ENCODE measurements around the gene SLC30A9.

The SLC30A9 gene

GRCh38 chr4:41990365-41991111, at the start of gene SLC30A9:
Gene SLC30A9 (plus strand): TSS chr4:41990530. CDS start chr4:41990652, 122 bp downstream.
- peak; percentile 92 to 93 for DNase-seq

DNA sequence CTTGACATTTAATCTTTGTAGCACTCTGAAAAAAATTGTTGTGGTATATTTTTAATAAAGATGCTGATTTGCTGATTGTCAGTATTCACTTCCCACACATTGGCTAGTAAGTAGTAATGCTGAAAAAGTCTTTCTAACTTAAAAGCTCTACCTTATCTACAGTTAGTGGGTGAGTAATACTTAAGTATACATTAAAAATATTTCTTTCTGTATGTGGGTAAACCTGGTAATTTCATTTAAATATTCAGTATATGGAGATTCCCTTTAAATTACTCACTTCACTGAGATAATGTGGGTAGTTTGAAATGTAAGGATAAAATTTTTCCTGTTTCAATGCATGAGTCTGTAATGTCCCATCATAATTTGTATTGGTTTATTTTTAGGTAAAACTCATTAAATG, 49.5 kb upstream of the SLC30A9 start:
- no peak for DNase-seq

DNA sequence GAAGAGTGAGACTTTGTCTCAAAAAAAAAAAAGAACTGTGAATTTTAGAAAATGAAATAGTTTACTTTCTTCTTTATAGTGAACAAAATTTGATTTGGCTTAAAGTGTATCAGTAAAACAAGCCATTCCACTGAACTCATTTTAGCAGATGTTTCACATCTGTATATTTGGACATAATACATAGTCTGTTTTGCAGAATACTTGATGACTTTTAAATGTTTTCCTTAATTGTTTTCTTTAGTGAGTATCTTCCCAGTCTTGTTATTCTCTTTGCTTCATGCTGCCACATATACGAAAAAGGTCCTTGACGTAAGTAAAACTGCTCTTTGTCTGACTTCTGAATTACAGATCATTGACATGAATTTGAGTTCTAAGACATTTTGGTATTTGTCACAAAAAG, 46.8 kb upstream of the SLC30A9 start:
- DNase-seq, result no peak

DNA sequence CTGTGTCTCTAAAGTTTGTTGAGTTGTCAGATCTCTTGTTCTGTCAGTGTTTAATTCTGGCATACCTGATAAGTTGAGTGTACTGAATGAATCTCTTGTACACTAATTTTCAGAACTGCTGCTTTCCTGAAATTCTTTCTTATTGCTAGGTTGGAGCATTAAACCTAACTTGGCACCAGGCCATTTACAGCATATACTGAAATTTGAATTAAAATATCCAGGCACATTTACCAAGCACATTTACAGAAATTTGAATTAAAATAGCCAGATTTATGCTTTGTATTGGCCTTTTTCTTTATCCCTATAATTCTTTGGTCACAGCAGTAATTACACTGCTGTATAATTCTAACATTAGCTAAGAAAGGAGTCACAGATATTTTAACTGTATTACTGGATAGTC, 46.2 kb upstream of the SLC30A9 start:
- DNase-seq, result no peak

DNA sequence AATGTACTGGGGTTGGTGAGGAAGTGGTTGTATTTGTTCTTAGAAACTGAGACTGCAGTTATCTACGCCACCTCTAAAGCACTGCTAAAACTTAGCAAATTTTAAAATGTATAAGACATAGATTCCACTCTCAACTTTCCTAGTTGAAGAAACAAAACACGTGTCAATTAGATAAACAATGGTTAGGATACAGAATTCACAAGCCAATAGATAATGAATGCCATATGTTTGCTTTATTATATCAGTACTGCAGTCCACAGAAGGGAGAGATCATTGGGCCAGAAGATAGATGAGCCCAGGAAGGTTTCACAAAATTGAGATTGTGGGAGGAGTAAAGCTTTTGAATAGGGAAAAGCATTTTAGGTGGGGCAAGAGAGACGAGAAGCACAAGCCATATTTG, 40.8 kb upstream of the SLC30A9 start:
- DNase-seq, result no peak

GRCh38 chr4:41957634-41958033, 32.7 kb upstream of the SLC30A9 start:
- no peak for DNase-seq

GRCh38 chr4:41963105-41963504, 27.2 kb upstream of the SLC30A9 start:
- no peak for DNase-seq

DNA sequence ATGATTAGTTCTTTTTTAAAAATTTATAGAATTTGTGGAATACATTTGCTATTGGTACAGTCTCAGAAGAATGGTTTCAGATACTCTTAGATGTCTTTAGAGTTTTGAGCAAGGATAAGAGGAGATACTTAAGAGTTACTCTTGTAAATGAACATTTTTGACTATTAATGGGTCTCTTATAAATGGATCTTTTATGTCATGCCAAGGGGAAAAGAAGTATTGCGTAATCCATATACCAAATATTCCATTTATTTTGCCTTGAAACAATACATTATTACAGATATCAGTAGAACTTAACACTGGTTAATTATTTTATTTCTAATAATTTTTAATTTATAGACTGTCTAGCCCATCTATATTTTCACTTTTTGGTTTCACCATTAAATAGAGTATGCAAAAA, 25.9 kb upstream of the SLC30A9 start:
- no peak for DNase-seq

DNA sequence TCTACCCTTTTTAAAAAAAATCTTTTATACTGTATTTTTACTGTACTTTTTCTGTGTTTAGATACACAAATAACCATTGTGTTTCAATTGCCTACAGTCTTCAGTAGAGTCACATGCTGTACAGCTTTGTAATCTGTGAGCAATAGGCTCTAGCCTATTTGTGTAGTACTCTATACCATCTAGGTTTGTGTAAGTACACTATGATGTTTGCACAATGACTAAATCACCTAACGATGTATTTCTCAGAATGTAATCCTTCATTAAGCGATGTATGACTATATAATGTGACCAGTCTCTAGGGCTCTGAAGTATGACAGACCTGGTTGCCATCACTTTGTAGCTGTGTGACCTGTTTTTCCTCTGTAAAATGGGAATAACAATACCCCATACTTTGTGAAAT, 22.9 kb upstream of the SLC30A9 start:
- no peak for DNase-seq

GRCh38 chr4:41969671-41970070, 20.7 kb upstream of the SLC30A9 start:
- DNase-seq, result no peak

DNA sequence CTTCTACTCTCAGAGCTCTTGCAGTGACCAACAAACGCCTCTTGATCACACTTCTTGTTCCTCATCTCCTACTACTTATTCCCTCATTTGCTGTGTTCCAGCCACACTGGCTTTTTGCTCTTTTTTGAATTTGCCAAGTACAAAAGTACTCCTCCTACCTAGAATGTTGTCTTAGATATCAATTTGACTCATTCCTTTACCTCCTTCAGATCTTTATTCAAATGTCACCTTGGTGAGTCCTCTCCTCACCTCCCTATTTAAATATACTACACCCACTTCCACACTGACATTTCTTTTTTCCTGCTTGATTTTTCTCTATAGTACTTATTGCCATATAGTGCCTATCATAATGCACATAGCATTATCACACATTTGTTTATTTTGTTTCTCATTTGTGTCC, 15.0 kb upstream of the SLC30A9 start:
- DNase-seq, result no peak

GRCh38 chr4:41976775-41977516, 13.4 kb upstream of the SLC30A9 start:
- no peak for DNase-seq

DNA sequence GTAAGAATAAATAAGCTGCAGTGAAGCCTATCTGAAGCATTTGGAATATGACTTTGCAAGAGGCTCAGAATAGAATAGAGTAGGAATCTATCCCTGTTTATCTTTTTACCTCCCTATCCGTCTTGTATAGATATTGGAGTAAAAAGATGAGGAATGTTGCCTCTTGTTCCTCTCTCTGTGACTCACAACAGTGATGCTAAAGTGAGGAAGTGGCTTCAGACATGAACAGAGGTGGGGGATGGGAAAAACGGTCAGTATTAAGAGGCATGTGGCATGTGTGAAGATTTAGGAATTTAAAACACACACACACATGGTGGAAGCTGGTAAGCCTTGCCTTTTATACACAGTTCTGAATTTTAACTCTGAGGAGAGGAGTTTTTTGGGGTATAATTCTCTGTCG, 12.6 kb upstream of the SLC30A9 start:
- no peak for DNase-seq

DNA sequence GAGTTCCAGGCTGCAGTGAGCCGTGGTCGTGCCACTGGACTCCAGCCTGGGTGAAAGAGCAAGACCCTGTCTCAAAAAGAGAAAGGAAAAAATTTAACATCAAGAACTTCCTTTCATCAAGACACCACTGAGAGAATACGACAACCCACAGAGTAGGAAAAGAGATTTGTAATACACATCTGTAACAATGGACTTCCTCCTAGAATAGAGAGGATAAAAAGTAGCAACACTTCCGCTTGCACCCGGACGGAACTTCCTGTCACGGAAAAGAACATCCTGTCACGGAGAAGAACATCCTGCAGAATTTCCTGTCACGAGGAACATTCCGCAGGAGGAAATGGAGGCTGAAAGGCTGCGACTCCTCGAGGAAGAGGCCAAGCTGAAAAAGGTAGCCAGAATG, 8.9 kb upstream of the SLC30A9 start, which contains the start of gene DCAF4L1:
DCAF4L1 (plus strand) TSS at position 301 of the 400 bp plus-strand sequence; CDS start at position 338, 37 bp downstream.
- DNase-seq, result no peak

- no peak for DNase-seq
Observed at GRCh38 chr4:41982716-41983115, 7.6 kb upstream of the SLC30A9 start.

- no peak for DNase-seq
Observed at GRCh38 chr4:41985151-41985550, 5.2 kb upstream of the SLC30A9 start.

DNA sequence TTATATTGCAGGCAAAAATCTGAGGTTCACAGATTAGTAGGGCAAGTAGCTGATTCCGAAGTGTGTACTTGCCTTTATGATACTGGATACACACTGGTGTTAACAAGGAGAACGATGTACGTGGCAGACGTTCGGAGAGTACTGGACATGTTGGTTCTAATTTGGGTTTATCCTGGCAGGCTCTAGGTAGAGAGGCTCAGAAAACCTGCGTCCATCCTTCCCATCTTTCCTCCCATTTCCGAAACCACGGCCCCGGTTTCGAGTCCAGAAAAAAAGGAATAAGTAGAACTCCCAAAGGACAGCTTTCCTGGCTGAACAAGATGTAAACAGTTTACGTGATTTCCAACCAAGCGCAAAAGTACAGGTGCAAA, 351 bp upstream of the SLC30A9 start:
- DNase-seq, result no peak

GRCh38 chr4:41991916-41992767, 1.8 kb downstream of the SLC30A9 start:
- DNase-seq, result no peak

GRCh38 chr4:41992967-41993857, 2.9 kb downstream of the SLC30A9 start:
- no peak for DNase-seq

DNA sequence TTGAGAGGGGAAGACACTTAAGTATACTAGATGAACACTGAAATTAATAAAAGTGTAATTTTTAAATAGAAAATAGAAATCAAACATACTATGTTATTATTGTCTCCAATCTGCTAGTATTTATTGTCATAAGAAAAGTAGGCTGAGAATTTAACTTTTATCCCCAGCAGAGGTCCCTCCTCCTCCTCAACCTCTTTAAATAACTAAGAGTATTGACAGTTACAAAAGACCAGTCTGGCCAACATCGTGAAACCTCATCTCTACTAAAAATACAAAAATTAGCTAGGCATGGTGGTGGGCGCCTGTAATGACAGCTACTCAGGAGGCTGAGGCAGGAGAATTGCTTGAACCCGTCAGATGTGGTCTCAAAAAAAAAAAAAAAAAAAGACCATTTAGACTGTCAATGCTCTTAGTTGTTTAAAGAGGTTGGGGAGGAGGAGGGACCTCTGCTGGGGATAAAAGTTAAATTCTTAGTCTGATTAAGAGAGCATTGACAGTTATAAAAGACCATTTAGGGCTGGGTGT, 4.2 kb downstream of the SLC30A9 start:
- DNase-seq, result no peak

DNA sequence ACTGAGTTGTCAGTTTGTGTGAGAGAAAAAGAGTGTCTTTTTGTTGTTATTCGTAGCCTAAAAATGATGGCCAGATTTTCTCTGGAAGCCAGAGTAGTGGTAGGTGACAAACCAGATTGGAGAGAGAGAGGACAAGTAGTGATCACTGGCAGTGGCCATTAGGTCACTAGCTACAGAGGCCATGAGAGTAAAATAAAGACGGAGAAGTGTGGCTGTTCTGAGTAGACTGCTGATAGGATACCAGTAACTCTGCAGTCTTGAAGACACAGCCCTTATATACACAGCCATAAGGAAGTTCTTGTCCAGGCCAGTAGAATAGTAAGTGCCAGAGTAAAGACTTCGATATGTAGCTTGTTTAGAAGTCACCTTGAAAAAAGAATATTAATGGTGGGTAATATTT, 7.7 kb downstream of the SLC30A9 start:
- DNase-seq, result no peak

GRCh38 chr4:41999321-41999720, 9.0 kb downstream of the SLC30A9 start:
- DNase-seq, result no peak

Measured in activated T-cell treated with anti-CD3 and anti-CD28 coated beads, Interleukin-2, amount 50 U/mL, for 48 hours (primary cell).